H54 (cell line): ENCODE results near the gene HEMK1.

Source experiments
- DNase-seq: peaks from one replicate; pipeline ENCODE4 v3.0.0; 2011; ENCODE audit warnings: low spot score, mixed read lengths; ENCODE audit not compliant: insufficient read length
- FAIRE-seq: peaks from 3 replicates; lab custom pipeline; 2011; peaks lifted over from hg19 to GRCh38; lab: Jason Lieb, UNC
- POLR2A ChIP-seq: IDR thresholded peaks from 2 replicates; pipeline ENCODE4 v1.6.1; 2011; ENCODE audit warnings: low read depth, mild to moderate bottlenecking, low read length

The HEMK1 gene

GRCh38 chr3:50630394-50630793 is 61.1 kb downstream of the HEMK1 start:
- TF ChIP-seq POLR2A = no peak
- DNase-seq (no peak), FAIRE-seq (no peak)

GRCh38 chr3:50630877-50631276 is 61.6 kb downstream of the HEMK1 start:
- DNase-seq (no peak), FAIRE-seq (no peak)
- no peak for TF ChIP-seq POLR2A

GRCh38 chr3:50632450-50632849 is 63.1 kb downstream of the HEMK1 start:
- no peak for TF ChIP-seq POLR2A
- FAIRE-seq (no peak), DNase-seq (no peak)

GRCh38 chr3:50633230-50633790 is 64.0 kb downstream of the HEMK1 start:
- DNase-seq (no peak), FAIRE-seq (no peak)
- TF ChIP-seq POLR2A = no peak

GRCh38 chr3:50635066-50635465 is 65.7 kb downstream of the HEMK1 start:
- FAIRE-seq = no peak
- TF ChIP-seq POLR2A = no peak
- DNase-seq = no peak

- no peak for TF ChIP-seq POLR2A
- FAIRE-seq = no peak
- DNase-seq = no peak
Measured at GRCh38 chr3:50637011-50637410, 67.7 kb downstream of the HEMK1 start.

- FAIRE-seq (no peak), DNase-seq (no peak)
- TF ChIP-seq POLR2A = no peak
Measured at GRCh38 chr3:50637945-50638344, 68.6 kb downstream of the HEMK1 start.

- FAIRE-seq (peak; percentile 66), DNase-seq (peak; percentile 78)
- no peak for TF ChIP-seq POLR2A
Measured at GRCh38 chr3:50639055-50639494, 69.8 kb downstream of the HEMK1 start.

- no peak for DNase-seq
- no peak for TF ChIP-seq POLR2A
- FAIRE-seq = no peak
Measured at GRCh38 chr3:50642382-50642781, 73.1 kb downstream of the HEMK1 start.

GRCh38 chr3:50644561-50644960 is 75.2 kb downstream of the HEMK1 start:
- TF ChIP-seq POLR2A = no peak
- no peak for DNase-seq
- FAIRE-seq = no peak

GRCh38 chr3:50645378-50645777 is 76.1 kb downstream of the HEMK1 start:
- FAIRE-seq = no peak
- no peak for TF ChIP-seq POLR2A
- DNase-seq = no peak
